ENCODE data around the gene AKAP17A. TPM values are rescaled to one million over a fixed set of nuclear protein-coding genes. Genes with fewer than 3 reads are reported as not detected.

The AKAP17A gene
- polyA plus RNA-seq, 1 donor from 2014 or later, result 48.7 TPM

- no peak overlapping the region for H3K27ac ChIP-seq (ENCODE audit: low read length)
- H3K79me2 ChIP-seq (replicated peaks; ENCODE audit: insufficient read depth, low read length), result no peaks in the 10 kb centered on the region
- no peak overlapping the region for H3K4me3 ChIP-seq (ENCODE audit: low read length)
- no peak overlapping the region for H3K9ac ChIP-seq (ENCODE audit: low read length)
- no peaks in the 10 kb centered on the region for H3K9me3 ChIP-seq (ENCODE audit: low read length)
- H2AFZ ChIP-seq (ENCODE audit: low read depth, low read length), result no peak overlapping the region
- H3F3A ChIP-seq (ENCODE audit: insufficient read depth, low read length, poor library complexity, severe bottlenecking), result no peaks in the 10 kb centered on the region
- no peaks in the 10 kb centered on the region for H3K27me3 ChIP-seq (ENCODE audit: insufficient read depth, low read depth, low read length)
- no peaks in the 10 kb centered on the region for H4K20me1 ChIP-seq (ENCODE audit: insufficient read depth)
- H3K4me2 ChIP-seq (ENCODE audit: low read length), result no peak overlapping the region
- no peak for TF ChIP-seq POLR2AphosphoS5 (IDR thresholded peaks at IDR 0.05)
- no peak for TF ChIP-seq EP300 (conservative IDR thresholded peaks at IDR 0.05; ENCODE audit: poor library complexity, severe bottlenecking)
- TF ChIP-seq EZH2 (IDR thresholded peaks at IDR 0.05; ENCODE audit: borderline replicate concordance, insufficient read depth, low read length, poor library complexity, severe bottlenecking), result no peak
- TF ChIP-seq RAD21 (conservative IDR thresholded peaks at IDR 0.05), result no peak
- no peak for TF ChIP-seq TAF1 (IDR thresholded peaks at IDR 0.05; ENCODE audit: low read depth)
- TF ChIP-seq CTCF (IDR thresholded peaks at IDR 0.05; ENCODE audit: poor library complexity, severe bottlenecking), result no peak
- no peak for TF ChIP-seq SMC3 (conservative IDR thresholded peaks at IDR 0.05; ENCODE audit: poor library complexity)
- no peak for TF ChIP-seq MXI1 (conservative IDR thresholded peaks at IDR 0.05; ENCODE audit: poor library complexity, severe bottlenecking)
- no peak for TF ChIP-seq REST (IDR thresholded peaks at IDR 0.05; ENCODE audit: borderline replicate concordance)
- H3K36me3 ChIP-seq (ENCODE audit: insufficient read depth, low read length), result no peaks in the 10 kb centered on the region
- H3K9me2 ChIP-seq (ENCODE audit: insufficient read depth, low read length), result no peaks in the 10 kb centered on the region
These were observed 15.0 kb upstream of the AKAP17A start for GRCh38 chrX:1576201-1576992.

GRCh38 chrX:1577845-1578244 is 13.6 kb upstream of the AKAP17A start:
- Histone ChIP-seq H3K36me3 (ENCODE audit: insufficient read depth, low read length) (no peaks in the 10 kb centered on the region), H3K79me2 (replicated peaks; ENCODE audit: insufficient read depth, low read length) (no peaks in the 10 kb centered on the region), H3K27ac (ENCODE audit: low read length) (no peak overlapping the region)

More at GRCh38 chrX:1577845-1578244, 13.6 kb upstream of the AKAP17A start:
- Histone ChIP-seq H3K4me2 (ENCODE audit: low read length) (no peak overlapping the region), H3K4me3 (ENCODE audit: low read length) (no peak overlapping the region), H3K9me3 (ENCODE audit: low read length) (no peaks in the 10 kb centered on the region), H3K9ac (ENCODE audit: low read length) (no peak overlapping the region), H3K27me3 (ENCODE audit: insufficient read depth, low read depth, low read length) (no peaks in the 10 kb centered on the region), H3K9me2 (ENCODE audit: insufficient read depth, low read length) (no peaks in the 10 kb centered on the region), H4K20me1 (ENCODE audit: insufficient read depth) (no peaks in the 10 kb centered on the region), H3F3A (ENCODE audit: insufficient read depth, low read length, poor library complexity, severe bottlenecking) (no peaks in the 10 kb centered on the region), H2AFZ (ENCODE audit: low read depth, low read length) (no peak overlapping the region)
- no peak for TF ChIP-seq EZH2 (IDR thresholded peaks at IDR 0.05; ENCODE audit: borderline replicate concordance, insufficient read depth, low read length, poor library complexity, severe bottlenecking)
- TF ChIP-seq POLR2AphosphoS5 (IDR thresholded peaks at IDR 0.05), result no peak

All from neural cell (in vitro differentiated cells).